ELF-1 (cell line): ENCODE results near the gene SLC35F3.

Experiments used
- DNase-seq: peaks from one replicate; pipeline ENCODE4 v3.0.0-alpha.2; 2016; ENCODE audit warnings: low read depth, low spot score

Gene SLC35F3

GRCh38 chr1:233912447-233912846 is 8.0 kb downstream of the SLC35F3 start:
- DNase-seq: no peak

- DNase-seq: no peak
These were observed 8.4 kb downstream of the SLC35F3 start for GRCh38 chr1:233912909-233913308.

GRCh38 chr1:233916706-233917105 is 12.2 kb downstream of the SLC35F3 start:
- DNase-seq: no peak

- DNase-seq: no peak
These were observed 15.3 kb downstream of the SLC35F3 start for GRCh38 chr1:233919786-233920185.

GRCh38 chr1:233928123-233928522 is 23.6 kb downstream of the SLC35F3 start:
- DNase-seq: no peak

GRCh38 chr1:233933339-233933738 is 28.9 kb downstream of the SLC35F3 start:
- DNase-seq: no peak

- no peak for DNase-seq
These were observed 30.9 kb downstream of the SLC35F3 start for GRCh38 chr1:233935297-233935868.

- no peak for DNase-seq
These were observed 31.9 kb downstream of the SLC35F3 start for GRCh38 chr1:233936422-233936821.

GRCh38 chr1:233936842-233937241 is 32.4 kb downstream of the SLC35F3 start:
- no peak for DNase-seq

- DNase-seq: no peak
These were observed 34.0 kb downstream of the SLC35F3 start for GRCh38 chr1:233938476-233938875.

- DNase-seq: no peak
These were observed 35.0 kb downstream of the SLC35F3 start for GRCh38 chr1:233939451-233939850.

GRCh38 chr1:233940908-233941307 is 36.4 kb downstream of the SLC35F3 start:
- DNase-seq: no peak

- DNase-seq: no peak
These were observed 40.1 kb downstream of the SLC35F3 start for GRCh38 chr1:233944601-233945000.

GRCh38 chr1:233945573-233945972 is 41.1 kb downstream of the SLC35F3 start:
- DNase-seq: no peak

GRCh38 chr1:233945979-233946378 is 41.5 kb downstream of the SLC35F3 start:
- DNase-seq: no peak

- DNase-seq: no peak
These were observed 42.2 kb downstream of the SLC35F3 start for GRCh38 chr1:233946724-233947123.

- DNase-seq: no peak
These were observed 47.3 kb downstream of the SLC35F3 start for GRCh38 chr1:233951804-233952203.

GRCh38 chr1:233957691-233958090 is 53.2 kb downstream of the SLC35F3 start:
- DNase-seq: no peak

GRCh38 chr1:233959102-233959501 is 54.6 kb downstream of the SLC35F3 start:
- DNase-seq: no peak

- no peak for DNase-seq
These were observed 55.5 kb downstream of the SLC35F3 start for GRCh38 chr1:233959971-233960370.

GRCh38 chr1:233960386-233960785 is 55.9 kb downstream of the SLC35F3 start:
- no peak for DNase-seq

- DNase-seq: no peak
These were observed 58.4 kb downstream of the SLC35F3 start for GRCh38 chr1:233962878-233963277.

GRCh38 chr1:233965856-233966255 is 61.4 kb downstream of the SLC35F3 start:
- DNase-seq: no peak

- no peak for DNase-seq
These were observed 67.3 kb downstream of the SLC35F3 start for GRCh38 chr1:233971753-233972152.
